OCI-LY3 (cell line): ENCODE data around the gene SMCO3.

Experiments
- H2AFZ ChIP-seq: fragments of 200-600, 300-600 bp; shearing (Covaris generic); 2 replicates; pipeline ENCODE4 v1.6.0; 2014; ENCODE audit warnings: antibody characterized with exemption, low read depth, low read length
- H3K27ac ChIP-seq: fragments of 200-600, 300-600 bp; sonication (generic); 2 replicates; pipeline ENCODE4 v1.5.1; 2014; ENCODE audit warnings: mild to moderate bottlenecking, low read length, moderate library complexity, mixed read lengths
- H3K27me3 ChIP-seq: fragments of 200-600, 300-600 bp; sonication (generic); 2 replicates; pipeline ENCODE4 v1.6.1; 2014; ENCODE audit warnings: low read depth, low read length, mixed read lengths
- H3K36me3 ChIP-seq: fragments of 200-600, 300-600 bp; sonication (generic); replicated peaks from 2 replicates; pipeline ENCODE3; 2014; ENCODE audit warnings: low read depth, low read length, mixed read lengths
- H3K4me1 ChIP-seq: fragments of 300-600, 200-600 bp; sonication (generic); 2 replicates; pipeline ENCODE4 v1.6.1; 2014; ENCODE audit warnings: low read length, mixed read lengths
- H3K4me2 ChIP-seq: fragments of 200-600, 300-600 bp; sonication (generic); 2 replicates; pipeline ENCODE4 v1.6.1; 2014; ENCODE audit warnings: low read length, mixed read lengths
- H3K4me3 ChIP-seq: fragments of 300-600, 200-600 bp; sonication (generic); 2 replicates; pipeline ENCODE4 v1.5.1; 2014; ENCODE audit warnings: antibody characterized with exemption, mild to moderate bottlenecking, low read length, moderate library complexity
- H3K79me2 ChIP-seq: fragments of 300-600, 200-600 bp; shearing (Covaris generic); 2 replicates; pipeline ENCODE4 v1.6.1; 2014; ENCODE audit warnings: mild to moderate bottlenecking, low read length, mixed read lengths
- H3K9ac ChIP-seq: fragments of 300-600, 200-600 bp; shearing (Covaris generic); 2 replicates; pipeline ENCODE4 v1.6.0; 2014; ENCODE audit warnings: mild to moderate bottlenecking, low read length, moderate library complexity
- H3K9me3 ChIP-seq: fragments of 200-600, 300-600 bp; shearing (Covaris generic); 2 replicates; pipeline ENCODE4 v1.6.1; 2014; ENCODE audit warnings: low read length, mixed read lengths; ENCODE audit not compliant: insufficient read depth
- H4K20me1 ChIP-seq: fragments of 200-600, 300-600 bp; sonication (generic); 2 replicates; pipeline ENCODE4 v1.6.1; 2016; ENCODE audit warnings: low read length, mixed read lengths; ENCODE audit not compliant: insufficient read depth
- CTCF ChIP-seq: fragments of 200-600, 300-600 bp; sonication (generic); IDR thresholded peaks from 2 replicates; pipeline ENCODE4 v1.5.1; 2014; ENCODE audit warnings: antibody characterized with exemption, low read length, low read depth
- EZH2phosphoT487 ChIP-seq: fragments of 200-600 bp; shearing (Covaris generic); IDR thresholded peaks from 2 replicates; pipeline ENCODE4 v1.6.1; 2018; ENCODE audit warnings: antibody characterized with exemption, mixed run types, low read depth

SMCO3 gene

GRCh38 chr12:14814014-14814413, at the start of gene SMCO3:
Gene SMCO3, minus strand, starts transcription at chr12:14814182. Its CDS starts 7,502 bp downstream, at chr12:14806680.
- no peaks in the 10 kb centered on the region for H3K36me3 ChIP-seq
- no peak within 1 kb of the TSS for H3K27ac ChIP-seq
- H3K4me3 ChIP-seq: no peak within 1 kb of the TSS
- peaks cover 8% of the 10 kb centered on the region for H3K4me1 ChIP-seq
- no peak within 1 kb of the TSS for H2AFZ ChIP-seq
- no peaks in the 10 kb centered on the region for H3K79me2 ChIP-seq
- no peaks in the 10 kb centered on the region for H3K9me3 ChIP-seq
- no peak within 1 kb of the TSS for H3K9ac ChIP-seq
- TF ChIP-seq EZH2phosphoT487 (no peak), CTCF (no peak)
- H3K4me2 ChIP-seq: no peak within 1 kb of the TSS
- H4K20me1 ChIP-seq: no peaks in the 10 kb centered on the region
- H3K27me3 ChIP-seq: peaks cover 7% of the 10 kb centered on the region; the same call in 1 of the 2 replicates

DNA sequence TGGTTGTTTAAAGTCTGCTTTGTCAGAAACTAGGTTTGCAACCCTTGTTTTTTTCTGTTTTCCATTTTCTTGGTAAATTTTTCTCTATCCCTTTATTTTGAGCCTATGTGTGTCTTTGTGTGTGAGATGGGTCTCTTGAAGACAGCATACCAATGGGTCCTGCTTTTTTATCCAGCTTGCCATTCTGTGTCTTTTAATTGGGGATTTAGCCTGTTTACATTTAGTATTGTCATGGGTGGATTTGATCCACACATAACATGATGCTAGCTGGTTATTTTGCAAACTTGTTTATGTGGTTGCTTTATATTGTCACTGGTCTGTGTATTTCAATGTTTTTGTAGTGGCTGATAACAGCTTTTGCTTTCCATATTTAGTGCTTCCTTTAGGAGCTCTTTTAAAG, 46.5 kb upstream of the SMCO3 start:
- Histone ChIP-seq H3K79me2 (no peaks in the 10 kb centered on the region), H3K4me1 (peaks cover 13% of the 10 kb centered on the region; the same call in 1 of the 2 replicates), H3K9ac (no peak overlapping the region), H3K27me3 (no peaks in the 10 kb centered on the region), H3K4me2 (no peak overlapping the region), H3K4me3 (no peak overlapping the region), H2AFZ (no peak overlapping the region), H4K20me1 (no peaks in the 10 kb centered on the region), H3K36me3 (no peaks in the 10 kb centered on the region), H3K27ac (no peak overlapping the region), H3K9me3 (no peaks in the 10 kb centered on the region)
- TF ChIP-seq CTCF (no peak), EZH2phosphoT487 (no peak)

- Histone ChIP-seq H3K27ac (no peak overlapping the region), H3K79me2 (no peaks in the 10 kb centered on the region), H3K4me1 (peaks cover 13% of the 10 kb centered on the region; the same call in 1 of the 2 replicates), H3K27me3 (no peaks in the 10 kb centered on the region), H4K20me1 (no peaks in the 10 kb centered on the region), H3K4me2 (no peak overlapping the region), H3K36me3 (no peaks in the 10 kb centered on the region), H3K9me3 (no peaks in the 10 kb centered on the region), H2AFZ (no peak overlapping the region), H3K9ac (no peak overlapping the region), H3K4me3 (no peak overlapping the region)
- no peak for TF ChIP-seq EZH2phosphoT487
- TF ChIP-seq CTCF: no peak
These were observed 44.5 kb upstream of the SMCO3 start for GRCh38 chr12:14858513-14858912.

DNA sequence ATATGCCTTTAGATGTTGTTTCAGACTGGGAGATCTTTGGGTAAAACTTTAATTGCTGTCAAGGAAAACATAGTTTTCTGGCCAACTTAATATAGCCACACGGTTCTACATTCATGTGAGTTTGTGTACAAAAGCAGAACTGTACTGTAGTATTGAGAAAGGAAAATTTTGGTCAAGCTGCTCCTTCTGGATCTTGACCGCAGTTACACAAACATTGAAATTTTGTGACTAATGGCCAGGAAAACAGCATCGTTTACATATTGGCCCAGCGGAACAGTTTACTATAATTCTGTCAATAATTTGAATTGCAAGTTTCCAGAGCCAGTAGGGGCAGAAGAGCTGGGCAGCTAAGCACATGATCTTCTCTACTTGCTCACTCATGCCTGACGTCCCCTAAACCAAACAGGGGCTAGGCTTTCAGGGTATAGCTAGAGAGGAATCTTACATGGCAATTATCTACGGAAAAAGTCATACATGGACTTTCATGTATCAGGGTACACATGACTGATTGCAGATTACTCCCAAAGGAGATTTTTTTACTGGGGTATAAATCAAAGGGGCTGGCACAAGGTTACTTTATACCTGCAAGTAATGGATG, 40.7 kb upstream of the SMCO3 start:
- H3K27ac ChIP-seq: no peak overlapping the region
- H3K4me3 ChIP-seq: no peak overlapping the region
- no peak overlapping the region for H2AFZ ChIP-seq
- no peaks in the 10 kb centered on the region for H3K79me2 ChIP-seq
- no peaks in the 10 kb centered on the region for H3K9me3 ChIP-seq
- no peak overlapping the region for H3K4me2 ChIP-seq
- no peak overlapping the region for H3K9ac ChIP-seq
- no peaks in the 10 kb centered on the region for H4K20me1 ChIP-seq
- no peaks in the 10 kb centered on the region for H3K27me3 ChIP-seq
- H3K4me1 ChIP-seq: peaks cover 17% of the 10 kb centered on the region; the same call in 1 of the 2 replicates
- no peaks in the 10 kb centered on the region for H3K36me3 ChIP-seq
- no peak for TF ChIP-seq EZH2phosphoT487
- no peak for TF ChIP-seq CTCF
